ENCODE results near the gene KLK13. TPM values are rescaled to one million over a fixed set of nuclear protein-coding genes. Genes with fewer than 3 reads are reported as not detected.

The KLK13 gene
- total RNA-seq, 2 donors from 2014 or later: 0.77 TPM; not detected in 1

DNA sequence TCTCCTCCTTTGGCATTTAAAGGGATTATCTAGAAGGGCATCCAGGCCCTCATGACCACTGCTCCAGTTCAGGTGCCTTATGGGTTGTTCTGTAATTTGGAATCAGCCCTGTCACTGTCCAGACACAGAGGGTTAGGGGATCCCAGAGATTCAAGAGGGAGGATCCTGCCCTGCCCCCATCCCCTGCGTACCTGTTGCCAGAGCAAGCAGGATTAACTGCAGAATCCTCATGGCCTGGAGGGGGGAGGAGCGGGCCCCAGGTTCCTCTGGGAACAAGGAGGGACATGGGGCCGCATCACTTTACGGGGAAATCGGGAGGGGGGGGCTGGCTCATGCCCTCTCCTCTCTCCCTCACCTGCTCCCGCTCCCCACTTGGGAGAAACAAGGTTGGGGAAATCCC is 39.5 kb downstream of the KLK13 start:
- Histone ChIP-seq H3K4me1 (replicated peaks) (no peaks in the 10 kb centered on the region), H3K36me3 (no peaks in the 10 kb centered on the region), H3K27me3 (replicated peaks; ENCODE audit: insufficient read depth) (no peaks in the 10 kb centered on the region), H3K4me3 (peak overlapping the region; percentile 36 to 38), H3K9me3 (no peaks in the 10 kb centered on the region), H3K27ac (peak overlapping the region; percentile 83 to 86)
- WGBS: 36% methylated on average over 6 of the region's 6 CpGs
- no peak for DNase-seq (ENCODE audit: low spot score)
- intact Hi-C loops (cut with DNase I): no loop called here
- TF ChIP-seq POLR2AphosphoS5 (IDR thresholded peaks at IDR 0.05) (no peak), POLR2A (IDR thresholded peaks at IDR 0.05) (no peak)
- TF ChIP-seq, protein P1, sequence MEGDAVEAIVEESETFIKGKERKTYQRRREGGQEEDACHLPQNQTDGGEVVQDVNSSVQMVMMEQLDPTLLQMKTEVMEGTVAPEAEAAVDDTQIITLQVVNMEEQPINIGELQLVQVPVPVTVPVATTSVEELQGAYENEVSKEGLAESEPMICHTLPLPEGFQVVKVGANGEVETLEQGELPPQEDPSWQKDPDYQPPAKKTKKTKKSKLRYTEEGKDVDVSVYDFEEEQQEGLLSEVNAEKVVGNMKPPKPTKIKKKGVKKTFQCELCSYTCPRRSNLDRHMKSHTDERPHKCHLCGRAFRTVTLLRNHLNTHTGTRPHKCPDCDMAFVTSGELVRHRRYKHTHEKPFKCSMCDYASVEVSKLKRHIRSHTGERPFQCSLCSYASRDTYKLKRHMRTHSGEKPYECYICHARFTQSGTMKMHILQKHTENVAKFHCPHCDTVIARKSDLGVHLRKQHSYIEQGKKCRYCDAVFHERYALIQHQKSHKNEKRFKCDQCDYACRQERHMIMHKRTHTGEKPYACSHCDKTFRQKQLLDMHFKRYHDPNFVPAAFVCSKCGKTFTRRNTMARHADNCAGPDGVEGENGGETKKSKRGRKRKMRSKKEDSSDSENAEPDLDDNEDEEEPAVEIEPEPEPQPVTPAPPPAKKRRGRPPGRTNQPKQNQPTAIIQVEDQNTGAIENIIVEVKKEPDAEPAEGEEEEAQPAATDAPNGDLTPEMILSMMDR (IDR thresholded peaks at IDR 0.05): no peak

DNA sequence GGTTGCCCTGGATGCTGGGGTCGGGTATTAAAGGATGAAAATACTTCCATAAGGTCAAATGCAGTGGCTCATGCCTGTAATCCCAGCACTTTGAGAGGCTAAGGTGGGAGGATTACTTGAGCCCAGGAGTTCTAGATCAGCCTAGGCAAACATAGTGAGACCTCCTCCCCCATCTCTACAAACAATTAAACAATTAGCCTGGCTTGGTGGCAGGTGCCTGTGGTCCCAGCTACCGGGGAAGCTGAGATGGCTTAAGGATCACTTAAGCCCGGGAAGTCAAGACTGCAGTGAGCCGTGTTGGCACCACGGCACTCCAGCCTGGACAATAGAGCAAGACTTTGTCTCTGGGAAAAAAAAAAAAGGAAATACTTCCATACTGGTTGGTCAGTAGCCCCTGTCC is 40.0 kb downstream of the KLK13 start:
- intact Hi-C loops (cut with DNase I): no loop called here
- no peak for TF ChIP-seq POLR2AphosphoS5 (IDR thresholded peaks at IDR 0.05)
- no peak for TF ChIP-seq POLR2A (IDR thresholded peaks at IDR 0.05)
- TF ChIP-seq, protein P1 (IDR thresholded peaks at IDR 0.05): no peak
- H3K27me3 ChIP-seq (replicated peaks; ENCODE audit: insufficient read depth): no peaks in the 10 kb centered on the region

DNA sequence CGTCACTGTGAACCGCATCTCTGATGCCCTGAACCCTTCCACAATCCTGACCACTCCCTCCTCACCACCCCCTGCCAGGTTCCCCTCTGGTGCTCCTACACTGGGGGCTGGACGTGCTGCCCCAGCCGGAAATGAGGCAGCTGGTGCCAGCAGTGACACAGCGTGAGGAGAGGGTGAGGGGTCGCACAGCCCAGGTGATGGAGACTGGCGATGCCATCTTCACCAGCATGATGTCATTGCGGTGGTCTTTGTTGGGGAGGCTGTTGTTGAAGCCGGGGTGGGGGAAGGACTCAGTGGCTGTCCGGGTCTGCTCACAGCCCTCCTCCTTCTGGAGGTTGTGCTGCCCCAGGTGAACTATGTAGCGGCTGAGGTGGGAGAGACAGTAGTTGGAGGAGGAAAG is 40.9 kb downstream of the KLK13 start:
- TF ChIP-seq, protein P1 (IDR thresholded peaks at IDR 0.05): no peak
- TF ChIP-seq POLR2A (IDR thresholded peaks at IDR 0.05) (no peak), POLR2AphosphoS5 (IDR thresholded peaks at IDR 0.05) (no peak)
- no peaks in the 10 kb centered on the region for H3K27me3 ChIP-seq (replicated peaks; ENCODE audit: insufficient read depth)

More for the DNA sequence above, 40.0 kb downstream of the KLK13 start:
- H3K4me3 ChIP-seq: peak overlapping the region in 1 of 2 donors; percentile 36
- WGBS: 35% methylated on average over 5 of the region's 5 CpGs
- H3K9me3 ChIP-seq: no peaks in the 10 kb centered on the region
- DNase-seq (ENCODE audit: low spot score): no peak
- H3K36me3 ChIP-seq: no peaks in the 10 kb centered on the region
- H3K4me1 ChIP-seq (replicated peaks): no peaks in the 10 kb centered on the region
- H3K27ac ChIP-seq: peak overlapping the region; percentile 83 to 86

DNA sequence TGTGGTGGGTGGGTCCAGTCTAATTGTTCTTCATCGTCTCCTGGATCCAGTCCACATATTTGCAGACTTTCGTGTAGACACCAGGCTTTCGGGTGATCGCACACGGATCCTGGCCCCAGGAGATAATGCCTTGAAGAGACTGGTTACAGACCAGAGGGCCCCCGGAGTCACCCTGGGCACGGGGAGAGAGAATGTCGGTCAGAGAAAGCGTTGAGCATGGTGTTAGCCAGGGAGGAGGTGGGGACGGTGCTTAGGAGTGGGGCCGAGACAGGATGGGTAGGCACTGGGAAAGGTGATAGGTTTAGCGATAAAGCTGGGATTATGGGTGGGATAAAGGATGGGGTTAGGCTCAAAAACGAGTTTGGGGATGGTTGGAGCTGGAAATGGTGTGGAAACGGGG is 42.4 kb downstream of the KLK13 start:
- Histone ChIP-seq H3K27ac (no peak overlapping the region), H3K9me3 (no peaks in the 10 kb centered on the region), H3K4me3 (no peak overlapping the region), H3K4me1 (replicated peaks) (no peaks in the 10 kb centered on the region), H3K27me3 (replicated peaks; ENCODE audit: insufficient read depth) (no peaks in the 10 kb centered on the region), H3K36me3 (no peaks in the 10 kb centered on the region)
- intact Hi-C loops (cut with DNase I): no loop called here
- no peak for DNase-seq (ENCODE audit: low spot score)
- no peak for TF ChIP-seq POLR2A (IDR thresholded peaks at IDR 0.05)
- 77% methylated on average over 14 of the region's 14 CpGs for WGBS

More for the DNA sequence above, 40.9 kb downstream of the KLK13 start:
- Histone ChIP-seq H3K36me3 (no peaks in the 10 kb centered on the region), H3K4me3 (no peak overlapping the region), H3K27ac (no peak overlapping the region), H3K4me1 (replicated peaks) (no peaks in the 10 kb centered on the region), H3K9me3 (no peaks in the 10 kb centered on the region)
- WGBS: 80% methylated on average over 11 of the region's 11 CpGs
- intact Hi-C loops (cut with DNase I): no loop called here
- DNase-seq (ENCODE audit: low spot score): no peak

DNA sequence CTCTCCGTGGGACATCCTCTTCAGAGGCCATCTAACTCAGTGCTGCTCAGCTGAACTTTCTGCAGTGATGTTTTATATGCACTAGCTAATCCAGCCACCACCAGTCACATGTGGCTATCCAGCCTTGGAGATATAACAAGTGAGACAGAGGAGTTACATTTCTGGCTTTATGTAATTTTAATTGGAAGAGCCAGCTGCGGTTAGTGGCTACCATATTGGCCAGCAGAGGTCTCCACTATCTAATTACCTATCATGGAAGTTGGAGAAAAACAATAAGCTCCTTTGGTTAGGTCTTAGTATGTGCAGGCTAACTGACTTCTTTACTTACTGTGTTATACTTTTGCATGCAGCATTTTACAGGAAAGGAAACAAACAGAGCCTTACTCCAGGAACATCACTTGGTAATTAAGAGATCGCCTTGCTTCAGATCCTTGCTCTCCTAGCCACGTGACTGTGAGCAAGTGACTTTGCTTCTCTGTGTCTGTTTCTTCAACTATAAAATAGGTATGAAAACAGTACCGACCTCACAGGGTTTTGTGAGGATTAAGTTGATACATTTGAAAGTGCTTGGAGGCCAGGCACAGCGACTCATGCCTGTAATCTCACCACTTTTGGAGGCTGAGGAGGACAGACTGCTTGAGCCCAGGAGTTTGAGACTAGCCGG is 43.8 kb downstream of the KLK13 start:
- intact Hi-C loops (cut with DNase I): no loop called here

More for the DNA sequence above, 43.8 kb downstream of the KLK13 start:
- Histone ChIP-seq H3K27ac (peak overlapping the region; percentile 72 to 80), H3K4me1 (replicated peaks) (no peaks in the 10 kb centered on the region), H3K36me3 (no peaks in the 10 kb centered on the region), H3K4me3 (no peak overlapping the region), H3K27me3 (replicated peaks; ENCODE audit: insufficient read depth) (no peaks in the 10 kb centered on the region), H3K9me3 (no peaks in the 10 kb centered on the region)
- TF ChIP-seq, protein P1 (IDR thresholded peaks at IDR 0.05): peak; percentile 40 to 90 (median 80)
- TF ChIP-seq POLR2AphosphoS5 (IDR thresholded peaks at IDR 0.05) (peak; percentile 76), POLR2A (IDR thresholded peaks at IDR 0.05) (no peak)
- peak; percentile 70 for DNase-seq (ENCODE audit: low spot score)
- WGBS: 25% methylated on average over 7 of the region's 7 CpGs
